GM18907 (cell line): Measurements from ENCODE around the gene CRYGN.

ENCODE experiments used
- ATAC-seq: cut with Tn5 transposase; IDR thresholded peaks from one replicate; pipeline ENCODE4 v1.9.1; 2021; ENCODE audit warnings: mild to moderate bottlenecking, moderate library complexity; ENCODE audit not compliant: unreplicated experiment

The CRYGN gene

GRCh38 chr7:151408839-151409666, 30.9 kb downstream of the CRYGN start:
- ATAC-seq = peak; percentile 45

- ATAC-seq = no peak
These were observed 31.5 kb downstream of the CRYGN start for GRCh38 chr7:151408498-151408838.

DNA sequence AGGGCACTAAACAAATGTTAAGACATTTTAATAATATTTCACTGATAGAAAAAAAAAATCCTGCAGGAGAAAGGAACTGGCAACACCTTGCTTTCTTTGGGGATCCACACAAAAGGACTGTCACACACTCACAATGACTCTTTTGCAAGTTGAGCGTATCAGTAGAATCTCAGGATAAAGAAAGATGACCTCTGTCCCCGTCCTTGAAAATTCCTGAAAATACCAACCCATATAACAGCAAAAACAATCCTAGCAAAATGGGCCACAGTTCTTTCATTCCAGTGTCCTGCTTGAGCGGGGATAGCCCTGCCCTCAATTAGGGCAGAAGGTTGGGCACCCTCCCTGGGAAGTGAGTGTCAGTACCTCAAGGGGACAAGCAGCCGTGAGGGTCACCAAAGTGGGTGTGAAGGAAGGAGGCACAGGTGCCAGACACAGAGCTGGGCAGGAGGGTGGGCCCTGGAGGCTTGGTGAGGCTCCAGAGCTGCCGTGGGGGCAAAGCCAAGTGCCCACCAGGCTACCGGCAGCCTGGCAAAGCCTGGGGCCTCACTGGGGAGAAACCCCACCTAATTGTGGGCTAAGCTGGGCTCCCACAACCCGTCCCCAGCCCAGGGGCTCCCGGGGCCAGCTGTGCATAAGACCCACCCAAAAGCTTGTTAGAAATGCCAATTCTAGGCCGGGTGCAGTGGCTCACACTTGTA, 32.9 kb downstream of the CRYGN start:
- ATAC-seq = no peak

DNA sequence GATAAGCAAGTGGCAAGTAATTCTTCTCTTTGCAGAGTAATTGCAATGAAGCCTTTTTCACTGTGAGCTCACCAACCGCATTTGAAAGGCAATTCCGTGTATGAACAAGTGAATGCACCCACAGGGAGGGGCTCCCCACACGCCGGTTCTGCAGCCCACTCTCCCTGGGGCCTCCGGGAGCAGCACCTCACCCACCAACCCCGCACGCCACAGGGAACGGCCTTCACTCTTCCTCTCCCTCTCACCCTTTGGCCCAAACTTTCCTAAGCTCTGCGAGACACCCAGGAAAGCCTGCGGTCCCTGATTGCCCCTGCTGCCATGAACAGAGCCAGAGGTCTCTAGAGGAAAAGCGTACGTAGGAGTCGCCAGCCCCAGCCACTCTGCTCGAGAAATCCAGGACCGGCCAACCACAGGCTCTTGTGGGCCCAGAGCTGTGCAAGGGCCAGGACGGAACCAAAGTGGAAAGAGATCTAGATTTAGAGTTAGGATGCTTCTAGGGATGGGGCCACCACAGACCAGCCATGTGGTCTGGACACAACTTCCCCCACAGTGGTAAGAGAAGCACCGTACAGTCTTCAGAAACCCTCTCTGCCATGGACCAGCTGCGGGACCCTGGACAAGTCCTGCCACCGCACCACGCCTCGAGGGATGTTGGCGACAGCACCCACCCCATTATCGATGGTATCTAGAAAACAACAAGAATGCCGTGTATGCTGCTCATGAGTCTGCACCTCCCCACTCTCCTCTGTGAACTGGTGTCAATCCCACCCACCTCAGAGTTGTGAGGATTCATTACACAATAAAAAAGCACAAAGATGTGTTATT, 33.7 kb downstream of the CRYGN start:
- no peak for ATAC-seq

DNA sequence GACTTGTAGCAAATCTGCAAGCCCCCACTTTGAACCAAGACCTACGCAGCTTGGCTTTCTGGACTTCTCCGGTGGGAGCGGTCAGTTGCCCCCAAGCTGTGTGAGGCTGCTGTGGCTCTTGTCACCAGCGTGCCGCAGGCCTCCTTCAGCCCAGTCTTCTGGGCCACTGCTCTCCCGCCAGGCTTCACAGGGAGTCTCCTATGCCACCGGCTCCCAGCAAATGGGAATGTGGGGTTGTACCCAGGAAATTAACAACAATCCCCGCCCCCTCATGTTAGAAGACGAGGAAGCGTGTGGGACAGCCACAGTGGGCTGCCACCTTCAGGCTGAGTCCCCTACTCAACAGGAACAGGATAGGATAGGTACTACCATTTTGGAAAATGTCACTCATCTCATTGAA, 34.4 kb downstream of the CRYGN start:
- ATAC-seq = no peak

DNA sequence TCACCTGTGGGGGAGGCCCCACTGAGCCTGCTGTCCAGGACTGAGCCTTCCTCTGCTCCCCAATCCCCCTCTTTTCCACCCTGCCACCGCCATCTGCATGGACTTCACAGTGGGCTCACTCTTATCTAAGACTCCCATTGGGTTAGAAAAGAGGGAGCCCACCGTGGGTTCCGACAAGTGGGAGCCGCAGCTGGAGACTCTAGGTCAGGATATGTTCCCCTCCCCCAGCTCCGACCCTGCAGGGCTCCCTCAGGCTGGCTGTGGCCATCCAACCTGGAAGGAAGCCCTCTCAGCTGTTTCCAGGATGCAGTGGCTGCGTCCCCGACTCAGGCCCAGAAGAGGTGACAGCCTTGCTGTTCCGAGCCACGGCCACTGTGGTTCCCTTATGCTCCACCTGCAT, 34.9 kb downstream of the CRYGN start:
- ATAC-seq = no peak

- ATAC-seq = no peak
These were observed 35.5 kb downstream of the CRYGN start for GRCh38 chr7:151404216-151405011.

DNA sequence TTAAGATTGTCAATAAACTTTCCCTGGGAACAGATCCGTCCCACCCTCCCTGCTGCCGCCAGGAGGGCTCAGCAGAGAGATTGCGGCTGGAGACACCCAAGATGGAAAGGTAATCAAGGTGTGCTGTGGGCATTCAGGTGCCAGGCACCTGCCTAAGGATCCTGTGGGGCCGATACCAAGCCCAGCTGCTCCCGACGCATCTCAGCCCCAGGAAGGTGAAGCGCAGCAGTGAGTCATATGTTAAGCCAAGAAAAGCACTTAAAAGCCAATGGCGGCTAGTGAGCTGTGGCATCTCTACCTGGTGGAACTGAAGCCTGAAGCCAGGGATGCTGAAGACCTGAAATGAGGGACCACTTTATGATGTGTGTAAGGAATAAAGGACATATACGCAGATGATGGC, 36.2 kb downstream of the CRYGN start:
- no peak for ATAC-seq

- ATAC-seq = no peak
These were observed 37.7 kb downstream of the CRYGN start for GRCh38 chr7:151402029-151402835.

DNA sequence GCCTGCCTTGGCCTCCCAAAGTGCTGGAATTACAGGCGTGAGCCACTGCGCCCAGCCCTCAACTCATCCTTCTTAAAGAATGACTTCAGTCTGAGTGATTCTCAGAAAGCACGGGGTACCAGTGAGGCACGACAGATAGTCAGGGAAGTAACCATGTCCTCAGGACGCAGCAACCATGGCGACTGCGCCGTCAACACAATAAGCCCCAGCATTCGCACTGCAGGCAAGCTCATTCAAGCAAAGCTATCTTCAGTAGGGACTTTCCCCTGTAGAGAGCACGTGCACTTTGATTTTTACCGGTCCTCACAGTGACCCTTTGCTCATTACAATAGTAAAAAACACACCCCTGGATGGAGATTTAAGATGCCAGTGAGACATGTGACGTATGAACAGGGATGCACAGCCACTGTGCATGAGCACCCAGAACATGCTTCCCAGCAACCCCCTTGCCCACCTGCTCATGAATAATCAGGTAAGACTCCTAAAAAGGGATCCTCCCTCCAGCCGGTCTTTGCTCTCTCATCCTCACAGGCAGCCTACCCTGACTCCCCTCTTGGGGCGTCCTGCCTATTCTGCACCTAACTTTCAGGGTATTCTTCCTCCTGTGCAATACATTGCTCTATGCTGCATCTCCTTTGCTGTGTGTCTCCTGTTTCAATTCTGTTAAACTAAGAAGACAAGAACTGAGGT, 39.2 kb downstream of the CRYGN start:
- ATAC-seq = peak; percentile 83

- no peak for ATAC-seq
These were observed 40.0 kb downstream of the CRYGN start for GRCh38 chr7:151399906-151400305.

GRCh38 chr7:151399305-151399601, 40.7 kb downstream of the CRYGN start:
- no peak for ATAC-seq

GRCh38 chr7:151398446-151399304, 41.3 kb downstream of the CRYGN start:
- ATAC-seq = no peak

GRCh38 chr7:151397026-151397425, 42.9 kb downstream of the CRYGN start:
- ATAC-seq = no peak

DNA sequence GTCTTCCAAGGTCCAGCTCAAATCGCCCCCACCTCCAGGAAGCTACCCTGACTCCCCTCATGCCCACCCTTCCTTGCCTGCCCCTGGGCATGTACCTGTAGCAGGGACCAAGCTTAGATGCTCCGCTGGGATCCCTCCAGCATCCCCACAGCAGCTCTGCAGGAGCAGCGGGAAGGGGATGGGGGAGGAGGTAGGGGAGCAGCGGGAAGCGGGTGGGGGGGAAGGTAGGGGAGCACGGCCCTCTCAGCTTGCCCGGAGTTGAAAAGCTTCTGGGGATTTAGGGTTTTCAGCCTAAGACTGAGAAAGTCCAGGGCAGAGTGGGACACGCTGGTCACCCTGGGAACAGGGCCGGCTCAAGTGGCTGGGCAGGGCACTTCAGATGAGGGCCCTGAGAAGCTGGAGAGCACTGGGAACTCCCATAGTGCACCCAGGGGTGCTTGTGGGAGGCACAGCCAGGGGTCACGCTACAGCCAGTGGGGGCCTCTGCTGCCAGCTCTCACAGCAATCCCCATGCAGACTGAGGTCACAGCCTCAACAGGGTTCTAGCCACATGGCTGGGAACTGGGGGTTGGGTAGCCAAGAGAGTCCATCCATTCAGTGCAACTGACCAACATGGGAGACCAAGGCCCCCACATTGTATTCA, 43.5 kb downstream of the CRYGN start:
- ATAC-seq = no peak

DNA sequence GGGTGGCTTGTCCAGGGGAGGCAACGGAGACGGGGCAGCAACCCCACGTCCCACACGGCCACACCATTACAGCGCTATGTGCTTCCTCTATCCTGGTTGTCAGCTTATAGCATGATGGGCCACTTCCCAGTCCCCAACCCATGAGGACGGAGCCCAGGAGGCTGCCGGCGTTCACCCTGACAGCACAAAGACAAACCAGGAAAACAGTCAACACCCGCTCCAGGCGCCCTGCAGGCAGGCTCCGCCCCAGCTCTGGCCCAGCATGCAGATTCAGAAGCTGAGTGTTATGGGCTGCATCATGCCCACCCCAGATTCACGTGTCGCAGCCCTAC, 44.9 kb downstream of the CRYGN start:
- ATAC-seq = no peak

- no peak for ATAC-seq
These were observed 45.6 kb downstream of the CRYGN start for GRCh38 chr7:151394076-151395035.
